Tibial nerve (tissue), 4 donors: ENCODE data around the gene PRPSAP1.

Experiments used
- EP300 ChIP-seq, 2 donors: sonication (generic); formaldehyde crosslinking; IDR thresholded peaks; one replicate each; pipeline ENCODE4 v1.6.1; 2017; ENCODE audit warnings: antibody characterized with exemption in 2 of 2, mild to moderate bottlenecking in 1 of 2
- POLR2A ChIP-seq, 2 donors: fragments of 450-650 bp; IDR thresholded peaks; one replicate each; pipeline ENCODE4 v1.6.1; 2017; ENCODE audit warnings: antibody characterized with exemption in 2 of 2, mild to moderate bottlenecking in 2 of 2, moderate library complexity in 2 of 2
- TF ChIP-seq, protein P1 (sequence below), 5 experiments: fragments of 200-600 bp in 3 of 5; fragments of 450-650 bp in 2 of 5; sonication (generic) in 3 of 5; IDR thresholded peaks; one replicate each; pipeline ENCODE4 v1.5.1; 2016 to 2019; ENCODE audit warnings: antibody characterized with exemption in 5 of 5, mild to moderate bottlenecking in 3 of 5, moderate library complexity in 2 of 5

DNA sequence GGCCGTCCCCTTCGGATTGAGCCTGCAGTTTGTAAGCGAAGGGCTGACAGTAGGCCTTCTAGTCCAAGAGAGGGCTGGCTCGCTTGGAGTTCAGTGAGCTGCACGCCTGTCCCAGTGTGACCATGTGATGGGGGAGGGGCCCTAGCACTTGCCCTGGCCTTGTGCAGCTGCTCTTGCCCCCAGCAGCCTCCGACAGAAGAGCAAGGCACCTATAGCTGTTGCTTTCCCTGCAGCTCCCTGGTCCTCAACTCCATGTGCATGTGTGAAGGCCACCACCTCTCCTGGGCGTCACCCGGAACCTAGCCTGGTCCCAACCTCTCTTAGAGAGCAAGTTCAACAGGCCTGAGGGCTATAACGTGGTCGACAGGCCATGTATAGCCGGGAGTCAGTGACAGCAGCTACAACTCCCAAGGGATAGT is 36.3 kb upstream of the PRPSAP1 start:
- TF ChIP-seq, protein P1, sequence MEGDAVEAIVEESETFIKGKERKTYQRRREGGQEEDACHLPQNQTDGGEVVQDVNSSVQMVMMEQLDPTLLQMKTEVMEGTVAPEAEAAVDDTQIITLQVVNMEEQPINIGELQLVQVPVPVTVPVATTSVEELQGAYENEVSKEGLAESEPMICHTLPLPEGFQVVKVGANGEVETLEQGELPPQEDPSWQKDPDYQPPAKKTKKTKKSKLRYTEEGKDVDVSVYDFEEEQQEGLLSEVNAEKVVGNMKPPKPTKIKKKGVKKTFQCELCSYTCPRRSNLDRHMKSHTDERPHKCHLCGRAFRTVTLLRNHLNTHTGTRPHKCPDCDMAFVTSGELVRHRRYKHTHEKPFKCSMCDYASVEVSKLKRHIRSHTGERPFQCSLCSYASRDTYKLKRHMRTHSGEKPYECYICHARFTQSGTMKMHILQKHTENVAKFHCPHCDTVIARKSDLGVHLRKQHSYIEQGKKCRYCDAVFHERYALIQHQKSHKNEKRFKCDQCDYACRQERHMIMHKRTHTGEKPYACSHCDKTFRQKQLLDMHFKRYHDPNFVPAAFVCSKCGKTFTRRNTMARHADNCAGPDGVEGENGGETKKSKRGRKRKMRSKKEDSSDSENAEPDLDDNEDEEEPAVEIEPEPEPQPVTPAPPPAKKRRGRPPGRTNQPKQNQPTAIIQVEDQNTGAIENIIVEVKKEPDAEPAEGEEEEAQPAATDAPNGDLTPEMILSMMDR (IDR thresholded peaks at IDR 0.05) = no peak
- no peak for TF ChIP-seq POLR2A (IDR thresholded peaks at IDR 0.05)
- TF ChIP-seq EP300 (IDR thresholded peaks at IDR 0.05) = no peak
